NB4 (cell line): ENCODE results near the gene ZNF407.
A peak's percentile ranks its signal among the peaks of the same experiment; 100 is the strongest.

ENCODE experiments used
- DNase-seq: peaks from one replicate; pipeline ENCODE4 v3.0.0; 2010; ENCODE audit warnings: low read depth
- H3K4me3 ChIP-seq: one replicate; pipeline ENCODE4 v1.5.1; 2011; ENCODE audit warnings: mild to moderate bottlenecking, low read depth, low read length, moderate library complexity
- CTCF ChIP-seq: IDR thresholded peaks from one replicate; pipeline ENCODE4 v1.5.1; 2012; ENCODE audit warnings: low read depth, low read length
- MAX ChIP-seq: IDR thresholded peaks from 2 replicates; pipeline ENCODE4 v1.6.1; 2011; ENCODE audit warnings: low read depth, low read length
- MYC ChIP-seq: IDR thresholded peaks from 2 replicates; pipeline ENCODE4 v1.6.1; 2011; ENCODE audit warnings: low read depth, low read length
- POLR2A ChIP-seq: IDR thresholded peaks from 2 replicates; pipeline ENCODE4 v1.6.1; 2011; ENCODE audit warnings: mild to moderate bottlenecking; ENCODE audit not compliant: insufficient read length; ENCODE audit errors: extremely low read depth

The ZNF407 gene

GRCh38 chr18:74622072-74622471 is 24.4 kb downstream of the ZNF407 start:
- no peak overlapping the region for H3K4me3 ChIP-seq
- TF ChIP-seq POLR2A = no peak
- no peak for TF ChIP-seq MYC
- TF ChIP-seq MAX = no peak
- no peak for TF ChIP-seq CTCF
- DNase-seq = no peak

DNA sequence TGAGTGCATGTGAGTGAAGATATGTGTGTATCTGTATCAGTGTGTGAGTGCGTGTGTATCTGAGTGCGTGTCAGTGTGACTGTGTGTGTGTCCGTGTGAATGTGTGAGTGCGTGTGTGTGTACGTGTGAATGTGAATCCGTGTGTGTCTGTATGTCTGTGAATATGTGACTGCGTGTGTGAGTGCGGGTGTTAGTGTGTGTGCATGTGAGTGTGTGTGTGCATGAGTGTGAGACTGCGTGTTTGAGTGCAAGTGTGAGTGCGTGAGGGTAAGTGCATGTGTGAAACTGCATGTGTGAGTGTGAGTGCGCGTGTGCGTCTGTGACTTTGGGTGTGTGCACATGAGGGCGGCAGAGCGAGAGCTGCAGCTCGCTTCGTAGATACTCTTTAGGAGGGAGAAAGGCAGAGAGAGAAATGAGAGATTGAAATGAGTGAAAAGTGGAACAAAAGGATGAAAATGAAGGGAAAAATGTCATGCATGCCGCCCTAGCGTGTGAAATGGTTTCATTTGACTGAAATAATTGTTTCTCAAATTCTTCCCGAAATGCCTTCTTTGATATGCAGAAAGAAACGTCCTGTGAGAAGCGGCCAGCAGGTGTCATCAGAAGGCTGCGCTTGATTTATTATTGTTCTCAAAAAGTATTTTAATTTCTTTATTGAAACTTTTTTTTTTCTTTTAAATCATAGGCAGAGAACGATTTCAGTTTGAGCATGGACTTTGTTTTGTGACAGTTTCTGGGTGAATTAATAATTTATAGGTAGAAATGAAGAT is 25.6 kb downstream of the ZNF407 start:
- no peak overlapping the region for H3K4me3 ChIP-seq
- peak; percentile 8 for DNase-seq
- TF ChIP-seq MYC (no peak), POLR2A (no peak), CTCF (peak; percentile 26), MAX (no peak)

DNA sequence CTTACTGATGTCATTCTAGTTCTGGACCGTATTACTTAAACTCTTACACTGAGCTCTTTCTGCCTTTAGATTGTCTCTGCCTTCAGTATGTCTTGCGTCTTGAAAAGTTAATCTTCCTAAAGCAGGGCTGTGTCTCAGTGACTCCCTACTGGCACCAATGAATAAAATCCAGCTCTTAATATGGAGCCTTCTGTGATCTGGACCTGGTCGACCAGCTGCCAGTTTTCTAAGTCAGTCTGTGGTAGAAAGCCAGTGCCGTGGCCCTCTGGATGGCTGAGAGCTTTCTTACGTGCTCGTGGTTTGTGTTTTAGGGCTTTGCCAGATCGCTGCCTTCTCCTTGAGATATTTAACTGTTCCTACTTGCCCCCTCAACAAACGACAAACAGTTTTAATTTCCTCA is 26.8 kb downstream of the ZNF407 start:
- DNase-seq = no peak
- no peak overlapping the region for H3K4me3 ChIP-seq
- no peak for TF ChIP-seq MYC

DNA sequence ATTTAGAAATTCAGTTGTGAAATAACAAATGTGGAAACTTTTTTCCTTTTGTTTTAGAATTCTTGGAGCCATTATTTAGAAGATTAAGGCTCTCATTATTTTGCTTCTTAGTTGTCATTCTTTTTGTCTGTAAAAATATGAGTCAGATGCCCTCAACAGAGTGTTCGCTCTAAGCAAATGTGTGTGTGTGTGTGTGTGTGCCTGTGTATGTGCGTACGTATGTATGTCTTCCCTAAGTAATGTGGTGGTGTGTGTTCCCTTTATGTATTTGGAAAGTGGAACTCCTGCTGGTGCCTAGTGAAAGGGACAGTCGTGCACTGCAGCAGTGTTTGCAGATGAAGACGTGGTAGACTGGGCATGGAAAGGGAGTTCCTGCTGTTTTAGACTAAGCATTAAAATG is 27.5 kb downstream of the ZNF407 start:
- TF ChIP-seq MYC = no peak
- TF ChIP-seq CTCF = no peak
- no peak overlapping the region for H3K4me3 ChIP-seq
- no peak for DNase-seq

DNA sequence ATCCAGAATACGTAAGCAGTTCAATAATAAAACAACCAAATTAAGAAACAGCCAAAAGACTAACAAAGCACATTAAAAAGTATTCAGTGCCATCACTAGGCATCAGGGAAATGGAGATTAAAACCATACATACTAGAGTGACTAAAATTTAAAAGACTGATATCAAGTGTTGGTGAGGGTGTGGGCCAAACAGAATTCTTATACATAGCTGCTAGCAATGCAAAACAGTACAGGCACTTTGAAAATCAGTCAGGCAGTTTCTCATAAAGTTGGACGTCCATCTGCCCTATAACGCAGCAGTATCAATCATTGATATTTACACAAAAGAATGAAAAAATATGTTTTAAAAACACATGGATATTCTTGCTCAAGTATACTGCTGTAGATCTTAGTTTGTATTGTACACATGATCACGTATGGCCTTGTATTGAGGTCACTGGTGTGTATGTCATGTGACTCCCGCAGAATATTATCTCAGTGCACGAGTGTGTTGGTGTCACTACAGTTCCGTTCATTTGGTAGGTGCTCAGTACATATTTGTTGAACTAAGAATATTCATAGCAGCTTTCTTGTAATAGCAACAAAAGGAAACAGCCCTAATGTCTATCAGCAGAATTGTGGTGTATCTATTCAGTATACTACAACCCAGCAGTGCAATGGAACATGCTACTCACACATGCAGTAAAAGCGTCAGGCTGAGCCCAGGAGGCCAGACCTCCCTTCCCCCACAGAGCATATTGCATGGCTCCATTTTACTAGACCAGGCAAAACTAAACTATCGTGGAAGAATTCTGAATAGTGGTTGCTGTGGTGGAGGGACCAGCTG is 28.6 kb downstream of the ZNF407 start:
- no peak for DNase-seq
- H3K4me3 ChIP-seq = no peak overlapping the region
- TF ChIP-seq MAX = no peak

GRCh38 chr18:74630804-74631203 is 33.1 kb downstream of the ZNF407 start:
- TF ChIP-seq POLR2A (no peak), CTCF (no peak), MAX (no peak), MYC (no peak)
- no peak for DNase-seq
- no peak overlapping the region for H3K4me3 ChIP-seq

DNA sequence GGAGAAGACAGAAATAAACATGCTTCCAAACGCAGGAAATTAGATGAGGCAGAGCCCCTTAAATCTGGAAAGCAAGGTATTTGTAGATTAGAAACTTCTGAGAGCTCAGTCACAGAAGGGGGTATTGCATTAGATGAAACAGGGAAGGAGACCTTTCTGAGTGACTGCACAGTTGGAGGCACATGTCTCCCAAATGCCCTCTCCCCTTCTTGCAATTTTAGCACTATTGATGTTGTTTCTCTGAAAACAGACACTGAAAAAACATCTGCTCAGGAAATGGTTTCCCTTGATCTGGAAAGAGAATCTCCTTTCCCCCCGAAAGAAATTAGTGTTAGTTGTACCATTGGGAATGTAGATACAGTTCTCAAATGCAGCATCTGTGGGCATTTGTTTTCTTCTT is 33.5 kb downstream of the ZNF407 start:
- DNase-seq = no peak
- no peak for TF ChIP-seq CTCF
- no peak for TF ChIP-seq MYC
- TF ChIP-seq POLR2A = no peak
- TF ChIP-seq MAX = no peak

More for the DNA sequence above, 33.5 kb downstream of the ZNF407 start:
- H3K4me3 ChIP-seq = no peak overlapping the region
